WTC11 (cell line): ENCODE measurements around the gene METTL4. TPM values are rescaled to one million over a fixed set of nuclear protein-coding genes. Genes with fewer than 3 reads are reported as not detected.

ENCODE experiments used
- ATAC-seq: fragments of 200-7000 bp; cut with Tn5 transposase; 2 replicates; pipeline ENCODE4 v1.10.0; 2021; ENCODE audit warnings: mild to moderate bottlenecking, moderate library complexity
- CTCF ChIA-PET: fragments of 300-600 bp; sonication (Branson Sonifier 250); formaldehyde crosslinking; loops from one replicate; lab custom pipeline; 2021; ENCODE audit warnings: antibody characterized with exemption; lab: Charles Lee
- POLR2A ChIA-PET: fragments of 350-600 bp; sonication (Branson Sonifier 250); formaldehyde crosslinking; loops from one replicate; lab custom pipeline; 2021; ENCODE audit warnings: antibody characterized with exemption; lab: Charles Lee
- DNase-seq: peaks from one replicate; pipeline ENCODE4 v3.0.0; 2021; ENCODE audit warnings: low spot score
- H3K27ac Mint-ChIP-seq: 2 replicates; pipeline ENCODE4 v1.8.0; 2021; ENCODE audit warnings: mixed read lengths
- H3K27me3 Mint-ChIP-seq: 2 replicates; pipeline ENCODE4 v1.8.0; 2021; ENCODE audit warnings: low read depth, mild to moderate bottlenecking, moderate library complexity, mixed read lengths
- H3K36me3 Mint-ChIP-seq: 2 replicates; pipeline ENCODE4 v1.8.0; 2021; ENCODE audit warnings: mixed read lengths
- H3K4me1 Mint-ChIP-seq: 2 replicates; pipeline ENCODE4 v1.8.0; 2022; ENCODE audit warnings: mixed read lengths
- H3K4me3 Mint-ChIP-seq: 2 replicates; pipeline ENCODE4 v1.8.0; 2021; ENCODE audit warnings: mild to moderate bottlenecking, moderate library complexity, mixed read lengths
- H3K9me3 Mint-ChIP-seq: 2 replicates; pipeline ENCODE4 v1.8.0; 2021; ENCODE audit warnings: mixed read lengths
- CREB1 ChIP-seq: sonication (generic); formaldehyde crosslinking; IDR thresholded peaks from 2 replicates; pipeline ENCODE4 v1.8.0; 2023; ENCODE audit warnings: mild to moderate bottlenecking, missing genetic modification reagents
- ELF4 ChIP-seq: sonication (generic); formaldehyde crosslinking; IDR thresholded peaks from 2 replicates; pipeline ENCODE4 v1.8.1; 2022; ENCODE audit warnings: low read depth, mild to moderate bottlenecking, moderate library complexity, missing genetic modification reagents
- ETV6 ChIP-seq: sonication (generic); formaldehyde crosslinking; IDR thresholded peaks from 2 replicates; pipeline ENCODE4 v1.8.1; 2022; ENCODE audit warnings: mild to moderate bottlenecking, missing genetic modification reagents
- HMGA2 ChIP-seq: fragments of 250-450 bp; sonication (Bioruptor Pico); IDR thresholded peaks from 2 replicates; pipeline ENCODE4 v1.4.0; 2021; ENCODE audit warnings: mild to moderate bottlenecking, moderate library complexity
- IRF2 ChIP-seq: sonication (generic); formaldehyde crosslinking; IDR thresholded peaks from 2 replicates; pipeline ENCODE4 v1.8.0; 2022; ENCODE audit warnings: low read depth, missing genetic modification reagents, borderline replicate concordance
- JAZF1 ChIP-seq: fragments of 250-450 bp; sonication (Bioruptor Pico); IDR thresholded peaks from 2 replicates; pipeline ENCODE4 v1.9.0; 2021; ENCODE audit warnings: moderate library complexity, mild to moderate bottlenecking, inconsistent platforms
- KAT7 ChIP-seq: sonication (generic); formaldehyde crosslinking; IDR thresholded peaks from 2 replicates; pipeline ENCODE4 v1.8.1; 2023; ENCODE audit warnings: missing genetic modification reagents, mild to moderate bottlenecking, borderline replicate concordance
- MYBL2 ChIP-seq: sonication (generic); formaldehyde crosslinking; IDR thresholded peaks from 2 replicates; pipeline ENCODE4 v1.8.1; 2023; ENCODE audit warnings: mild to moderate bottlenecking, moderate library complexity, missing genetic modification reagents
- NFE2L1 ChIP-seq: sonication (generic); formaldehyde crosslinking; IDR thresholded peaks from 2 replicates; pipeline ENCODE4 v1.8.1; 2023; ENCODE audit warnings: missing genetic modification reagents
- SMAD3 ChIP-seq: sonication (generic); formaldehyde crosslinking; IDR thresholded peaks from 2 replicates; pipeline ENCODE4 v1.8.0; 2022; ENCODE audit warnings: missing genetic modification reagents, mild to moderate bottlenecking, borderline replicate concordance
- SMAD4 ChIP-seq: sonication (generic); formaldehyde crosslinking; IDR thresholded peaks from 2 replicates; pipeline ENCODE4 v1.8.0; 2022; ENCODE audit warnings: mild to moderate bottlenecking, missing genetic modification reagents
- SOX15 ChIP-seq: fragments of 250-450 bp; sonication (Bioruptor Pico); IDR thresholded peaks from 2 replicates; pipeline ENCODE4 v1.9.0; 2021; ENCODE audit warnings: mild to moderate bottlenecking
- TEAD4 ChIP-seq: sonication (generic); formaldehyde crosslinking; IDR thresholded peaks from 2 replicates; pipeline ENCODE4 v1.8.0; 2022; ENCODE audit warnings: mild to moderate bottlenecking, missing genetic modification reagents
- ZNF317 ChIP-seq: sonication (generic); formaldehyde crosslinking; IDR thresholded peaks from 2 replicates; pipeline ENCODE4 v1.8.1; 2023; ENCODE audit warnings: low read depth, mild to moderate bottlenecking, moderate library complexity, missing genetic modification reagents, borderline replicate concordance
- total RNA-seq: library from RNA; stranded (reverse); gene quantifications from 3 replicates; pipeline ENCODE4 v1.2.3, GENCODE V29; 2021
- TF ChIP-seq, protein P1 (sequence below): sonication (generic); formaldehyde crosslinking; conservative IDR thresholded peaks from 2 replicates; pipeline ENCODE4 v1.8.1; 2022; ENCODE audit warnings: mild to moderate bottlenecking, missing genetic modification reagents
- TF ChIP-seq, protein P2 (sequence below): sonication (generic); formaldehyde crosslinking; IDR thresholded peaks from 2 replicates; pipeline ENCODE4 v1.8.0; 2023; ENCODE audit warnings: missing genetic modification reagents, mild to moderate bottlenecking, borderline replicate concordance
- TF ChIP-seq, protein P3 (sequence below): sonication (generic); formaldehyde crosslinking; conservative IDR thresholded peaks from 2 replicates; pipeline ENCODE4 v1.8.1; 2023; ENCODE audit warnings: mild to moderate bottlenecking, low read depth, missing genetic modification reagents, moderate library complexity
- TF ChIP-seq, protein P4 (sequence below): sonication (generic); formaldehyde crosslinking; IDR thresholded peaks from 2 replicates; pipeline ENCODE4 v1.8.1; 2023; ENCODE audit warnings: mild to moderate bottlenecking, missing genetic modification reagents, moderate library complexity
- TF ChIP-seq, protein P5 (sequence below): sonication (generic); formaldehyde crosslinking; IDR thresholded peaks from 2 replicates; pipeline ENCODE4 v1.8.1; 2023; ENCODE audit warnings: mild to moderate bottlenecking, missing genetic modification reagents, borderline replicate concordance
- TF ChIP-seq, protein P6 (sequence below): sonication (generic); formaldehyde crosslinking; IDR thresholded peaks from 2 replicates; pipeline ENCODE4 v1.8.1; 2022; ENCODE audit warnings: mild to moderate bottlenecking, moderate library complexity, missing genetic modification reagents

Gene METTL4
- total RNA-seq, 1 experiment from 2014 or later, result 9.8 TPM

DNA sequence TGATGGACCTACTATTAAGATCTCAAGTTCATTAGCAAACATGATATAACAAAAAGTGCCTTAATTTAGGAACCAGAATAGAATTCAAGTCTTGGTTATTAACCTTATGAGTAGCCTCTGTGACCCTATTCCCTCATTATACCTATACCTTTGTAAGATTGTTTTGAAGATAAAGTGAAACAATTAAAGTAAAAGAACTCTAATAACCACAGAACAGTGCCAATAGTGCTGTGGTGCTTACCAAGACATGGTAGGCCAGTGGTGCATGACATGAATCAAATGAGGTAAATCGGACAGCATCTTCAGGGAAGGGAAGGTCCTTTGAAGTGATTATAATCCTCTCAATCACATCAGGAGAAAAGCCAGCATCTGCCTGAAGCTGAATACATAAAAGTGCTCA lies 36.4 kb downstream of the METTL4 start (continued):
- TF ChIP-seq SMAD4 (CRISPR knock-in tag), result no peak
- TF ChIP-seq NFE2L1 (CRISPR knock-in tag), result no peak
- TF ChIP-seq, protein P1, sequence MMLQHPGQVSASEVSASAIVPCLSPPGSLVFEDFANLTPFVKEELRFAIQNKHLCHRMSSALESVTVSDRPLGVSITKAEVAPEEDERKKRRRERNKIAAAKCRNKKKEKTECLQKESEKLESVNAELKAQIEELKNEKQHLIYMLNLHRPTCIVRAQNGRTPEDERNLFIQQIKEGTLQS, result no peak
- no peak for TF ChIP-seq KAT7 (CRISPR knock-in tag)
- no peak for TF ChIP-seq IRF2 (CRISPR knock-in tag)
- TF ChIP-seq, protein P2, sequence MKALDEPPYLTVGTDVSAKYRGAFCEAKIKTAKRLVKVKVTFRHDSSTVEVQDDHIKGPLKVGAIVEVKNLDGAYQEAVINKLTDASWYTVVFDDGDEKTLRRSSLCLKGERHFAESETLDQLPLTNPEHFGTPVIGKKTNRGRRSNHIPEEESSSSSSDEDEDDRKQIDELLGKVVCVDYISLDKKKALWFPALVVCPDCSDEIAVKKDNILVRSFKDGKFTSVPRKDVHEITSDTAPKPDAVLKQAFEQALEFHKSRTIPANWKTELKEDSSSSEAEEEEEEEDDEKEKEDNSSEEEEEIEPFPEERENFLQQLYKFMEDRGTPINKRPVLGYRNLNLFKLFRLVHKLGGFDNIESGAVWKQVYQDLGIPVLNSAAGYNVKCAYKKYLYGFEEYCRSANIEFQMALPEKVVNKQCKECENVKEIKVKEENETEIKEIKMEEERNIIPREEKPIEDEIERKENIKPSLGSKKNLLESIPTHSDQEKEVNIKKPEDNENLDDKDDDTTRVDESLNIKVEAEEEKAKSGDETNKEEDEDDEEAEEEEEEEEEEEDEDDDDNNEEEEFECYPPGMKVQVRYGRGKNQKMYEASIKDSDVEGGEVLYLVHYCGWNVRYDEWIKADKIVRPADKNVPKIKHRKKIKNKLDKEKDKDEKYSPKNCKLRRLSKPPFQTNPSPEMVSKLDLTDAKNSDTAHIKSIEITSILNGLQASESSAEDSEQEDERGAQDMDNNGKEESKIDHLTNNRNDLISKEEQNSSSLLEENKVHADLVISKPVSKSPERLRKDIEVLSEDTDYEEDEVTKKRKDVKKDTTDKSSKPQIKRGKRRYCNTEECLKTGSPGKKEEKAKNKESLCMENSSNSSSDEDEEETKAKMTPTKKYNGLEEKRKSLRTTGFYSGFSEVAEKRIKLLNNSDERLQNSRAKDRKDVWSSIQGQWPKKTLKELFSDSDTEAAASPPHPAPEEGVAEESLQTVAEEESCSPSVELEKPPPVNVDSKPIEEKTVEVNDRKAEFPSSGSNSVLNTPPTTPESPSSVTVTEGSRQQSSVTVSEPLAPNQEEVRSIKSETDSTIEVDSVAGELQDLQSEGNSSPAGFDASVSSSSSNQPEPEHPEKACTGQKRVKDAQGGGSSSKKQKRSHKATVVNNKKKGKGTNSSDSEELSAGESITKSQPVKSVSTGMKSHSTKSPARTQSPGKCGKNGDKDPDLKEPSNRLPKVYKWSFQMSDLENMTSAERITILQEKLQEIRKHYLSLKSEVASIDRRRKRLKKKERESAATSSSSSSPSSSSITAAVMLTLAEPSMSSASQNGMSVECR, result no peak
- no peak for TF ChIP-seq HMGA2
- no peak for TF ChIP-seq TEAD4 (CRISPR knock-in tag)
- TF ChIP-seq, protein P3, sequence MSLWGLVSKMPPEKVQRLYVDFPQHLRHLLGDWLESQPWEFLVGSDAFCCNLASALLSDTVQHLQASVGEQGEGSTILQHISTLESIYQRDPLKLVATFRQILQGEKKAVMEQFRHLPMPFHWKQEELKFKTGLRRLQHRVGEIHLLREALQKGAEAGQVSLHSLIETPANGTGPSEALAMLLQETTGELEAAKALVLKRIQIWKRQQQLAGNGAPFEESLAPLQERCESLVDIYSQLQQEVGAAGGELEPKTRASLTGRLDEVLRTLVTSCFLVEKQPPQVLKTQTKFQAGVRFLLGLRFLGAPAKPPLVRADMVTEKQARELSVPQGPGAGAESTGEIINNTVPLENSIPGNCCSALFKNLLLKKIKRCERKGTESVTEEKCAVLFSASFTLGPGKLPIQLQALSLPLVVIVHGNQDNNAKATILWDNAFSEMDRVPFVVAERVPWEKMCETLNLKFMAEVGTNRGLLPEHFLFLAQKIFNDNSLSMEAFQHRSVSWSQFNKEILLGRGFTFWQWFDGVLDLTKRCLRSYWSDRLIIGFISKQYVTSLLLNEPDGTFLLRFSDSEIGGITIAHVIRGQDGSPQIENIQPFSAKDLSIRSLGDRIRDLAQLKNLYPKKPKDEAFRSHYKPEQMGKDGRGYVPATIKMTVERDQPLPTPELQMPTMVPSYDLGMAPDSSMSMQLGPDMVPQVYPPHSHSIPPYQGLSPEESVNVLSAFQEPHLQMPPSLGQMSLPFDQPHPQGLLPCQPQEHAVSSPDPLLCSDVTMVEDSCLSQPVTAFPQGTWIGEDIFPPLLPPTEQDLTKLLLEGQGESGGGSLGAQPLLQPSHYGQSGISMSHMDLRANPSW, result no peak
- TF ChIP-seq, protein P4, sequence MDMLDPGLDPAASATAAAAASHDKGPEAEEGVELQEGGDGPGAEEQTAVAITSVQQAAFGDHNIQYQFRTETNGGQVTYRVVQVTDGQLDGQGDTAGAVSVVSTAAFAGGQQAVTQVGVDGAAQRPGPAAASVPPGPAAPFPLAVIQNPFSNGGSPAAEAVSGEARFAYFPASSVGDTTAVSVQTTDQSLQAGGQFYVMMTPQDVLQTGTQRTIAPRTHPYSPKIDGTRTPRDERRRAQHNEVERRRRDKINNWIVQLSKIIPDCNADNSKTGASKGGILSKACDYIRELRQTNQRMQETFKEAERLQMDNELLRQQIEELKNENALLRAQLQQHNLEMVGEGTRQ (CRISPR knock-in tag), result no peak

DNA sequence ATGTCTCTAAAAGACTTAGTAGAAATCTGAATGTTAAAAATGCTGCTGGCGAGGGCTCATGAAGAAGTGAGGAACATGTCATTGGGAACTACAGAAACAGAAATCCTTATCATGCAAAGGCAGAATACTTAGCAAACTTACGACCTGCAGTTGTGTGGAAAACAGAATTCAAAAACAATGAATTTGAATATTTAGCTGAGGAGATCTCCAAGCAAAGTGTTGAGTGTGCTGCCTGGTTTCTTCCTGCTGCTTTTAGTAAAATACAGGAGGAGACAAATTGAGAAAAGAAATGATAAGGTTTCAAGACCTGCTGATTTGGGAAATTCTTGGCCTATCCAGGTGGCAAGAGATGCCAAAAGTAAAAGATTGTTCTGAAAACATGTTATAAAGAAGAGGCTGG lies 38.5 kb downstream of the METTL4 start:
- no peak for DNase-seq
- H3K9me3 Mint-ChIP-seq, result peaks cover 27% of the 10 kb centered on the region
- TF ChIP-seq SOX15 (CRISPR knock-in tag), result no peak
- TF ChIP-seq JAZF1 (CRISPR knock-in tag), result no peak
- no peak for TF ChIP-seq ETV6 (CRISPR knock-in tag)
- TF ChIP-seq, all 79 proteins: peak for 0
- ATAC-seq, result no peak
- Mint-ChIP-seq H3K4me1 (peaks cover 4% of the 10 kb centered on the region; the same call in 1 of the 2 replicates), H3K27me3 (no peaks in the 10 kb centered on the region), H3K36me3 (peaks cover 20% of the 10 kb centered on the region), H3K27ac (no peak overlapping the region), H3K4me3 (no peak overlapping the region)
- ChIA-PET CTCF (no interaction called here), POLR2A (no interaction called here)

DNA sequence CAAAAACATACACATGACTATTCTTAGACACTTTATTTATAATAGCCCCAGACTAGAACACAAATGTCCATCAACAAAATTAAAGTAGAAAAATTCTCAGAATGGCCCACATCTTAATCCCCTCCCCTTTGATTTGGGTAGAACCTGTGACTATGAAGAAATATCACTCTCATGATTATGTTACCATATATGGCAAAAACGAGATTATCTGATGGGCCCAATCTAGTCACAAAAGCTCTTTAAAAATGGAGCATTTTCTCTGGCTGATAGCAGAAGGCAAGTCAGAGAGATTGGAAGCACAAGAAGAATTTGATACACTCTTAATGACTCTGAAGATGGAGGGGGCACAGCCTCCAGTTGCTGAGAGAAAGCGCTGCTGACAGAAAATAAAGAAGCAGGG lies 39.6 kb downstream of the METTL4 start:
- DNase-seq (no peak), ATAC-seq (no peak)
- peaks cover 20% of the 10 kb centered on the region for H3K36me3 Mint-ChIP-seq
- peaks cover 27% of the 10 kb centered on the region for H3K9me3 Mint-ChIP-seq
- no peaks in the 10 kb centered on the region for H3K27me3 Mint-ChIP-seq
- ChIA-PET CTCF (no interaction called here), POLR2A (no interaction called here)
- no peak overlapping the region for H3K4me3 Mint-ChIP-seq
- peaks cover 4% of the 10 kb centered on the region; the same call in 1 of the 2 replicates for H3K4me1 Mint-ChIP-seq
- H3K27ac Mint-ChIP-seq, result no peak overlapping the region
- TF ChIP-seq IRF2 (CRISPR knock-in tag), result no peak
- TF ChIP-seq, protein P5, sequence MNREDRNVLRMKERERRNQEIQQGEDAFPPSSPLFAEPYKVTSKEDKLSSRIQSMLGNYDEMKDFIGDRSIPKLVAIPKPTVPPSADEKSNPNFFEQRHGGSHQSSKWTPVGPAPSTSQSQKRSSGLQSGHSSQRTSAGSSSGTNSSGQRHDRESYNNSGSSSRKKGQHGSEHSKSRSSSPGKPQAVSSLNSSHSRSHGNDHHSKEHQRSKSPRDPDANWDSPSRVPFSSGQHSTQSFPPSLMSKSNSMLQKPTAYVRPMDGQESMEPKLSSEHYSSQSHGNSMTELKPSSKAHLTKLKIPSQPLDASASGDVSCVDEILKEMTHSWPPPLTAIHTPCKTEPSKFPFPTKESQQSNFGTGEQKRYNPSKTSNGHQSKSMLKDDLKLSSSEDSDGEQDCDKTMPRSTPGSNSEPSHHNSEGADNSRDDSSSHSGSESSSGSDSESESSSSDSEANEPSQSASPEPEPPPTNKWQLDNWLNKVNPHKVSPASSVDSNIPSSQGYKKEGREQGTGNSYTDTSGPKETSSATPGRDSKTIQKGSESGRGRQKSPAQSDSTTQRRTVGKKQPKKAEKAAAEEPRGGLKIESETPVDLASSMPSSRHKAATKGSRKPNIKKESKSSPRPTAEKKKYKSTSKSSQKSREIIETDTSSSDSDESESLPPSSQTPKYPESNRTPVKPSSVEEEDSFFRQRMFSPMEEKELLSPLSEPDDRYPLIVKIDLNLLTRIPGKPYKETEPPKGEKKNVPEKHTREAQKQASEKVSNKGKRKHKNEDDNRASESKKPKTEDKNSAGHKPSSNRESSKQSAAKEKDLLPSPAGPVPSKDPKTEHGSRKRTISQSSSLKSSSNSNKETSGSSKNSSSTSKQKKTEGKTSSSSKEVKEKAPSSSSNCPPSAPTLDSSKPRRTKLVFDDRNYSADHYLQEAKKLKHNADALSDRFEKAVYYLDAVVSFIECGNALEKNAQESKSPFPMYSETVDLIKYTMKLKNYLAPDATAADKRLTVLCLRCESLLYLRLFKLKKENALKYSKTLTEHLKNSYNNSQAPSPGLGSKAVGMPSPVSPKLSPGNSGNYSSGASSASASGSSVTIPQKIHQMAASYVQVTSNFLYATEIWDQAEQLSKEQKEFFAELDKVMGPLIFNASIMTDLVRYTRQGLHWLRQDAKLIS, result no peak
- no peak for TF ChIP-seq MYBL2 (CRISPR knock-in tag)
- no peak for TF ChIP-seq CREB1 (CRISPR knock-in tag)
- no peak for TF ChIP-seq ZNF317 (CRISPR knock-in tag)
- no peak for TF ChIP-seq ELF4 (CRISPR knock-in tag)
- TF ChIP-seq, protein P6, sequence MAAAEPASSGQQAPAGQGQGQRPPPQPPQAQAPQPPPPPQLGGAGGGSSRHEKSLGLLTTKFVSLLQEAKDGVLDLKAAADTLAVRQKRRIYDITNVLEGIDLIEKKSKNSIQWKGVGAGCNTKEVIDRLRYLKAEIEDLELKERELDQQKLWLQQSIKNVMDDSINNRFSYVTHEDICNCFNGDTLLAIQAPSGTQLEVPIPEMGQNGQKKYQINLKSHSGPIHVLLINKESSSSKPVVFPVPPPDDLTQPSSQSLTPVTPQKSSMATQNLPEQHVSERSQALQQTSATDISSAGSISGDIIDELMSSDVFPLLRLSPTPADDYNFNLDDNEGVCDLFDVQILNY (CRISPR knock-in tag), result no peak
- TF ChIP-seq TEAD4 (CRISPR knock-in tag), result no peak
- no peak for TF ChIP-seq SMAD3
